HepG2 (cell line): Measurements from ENCODE around the gene LRRC37A. TPM values are rescaled to one million over a fixed set of nuclear protein-coding genes. Genes with fewer than 3 reads are reported as not detected.

Source experiments
- ASH2L ChIP-seq: fragments of 300-600, 200-600 bp; sonication (generic); IDR thresholded peaks from 2 replicates; pipeline ENCODE4 v1.7.0; 2017; ENCODE audit warnings: low read depth, mild to moderate bottlenecking, moderate library complexity, mixed read lengths, low read length; ENCODE audit not compliant: insufficient read length
- BRCA1 ChIP-seq: sonication (generic); formaldehyde crosslinking; IDR thresholded peaks from 2 replicates; pipeline ENCODE4 v1.4.0; 2020; ENCODE audit warnings: missing genetic modification reagents
- BRD4 ChIP-seq: sonication (generic); formaldehyde crosslinking; IDR thresholded peaks from 2 replicates; pipeline ENCODE4 v1.4.0; 2020; ENCODE audit warnings: missing genetic modification reagents
- CHCHD3 ChIP-seq: sonication (generic); formaldehyde crosslinking; IDR thresholded peaks from 2 replicates; pipeline ENCODE4 v1.8.0; 2022; ENCODE audit warnings: mild to moderate bottlenecking, missing genetic modification reagents, moderate library complexity
- CTCF ChIP-seq: sonication (generic); formaldehyde crosslinking; IDR thresholded peaks from 2 replicates; pipeline ENCODE4 v1.5.0; 2020; ENCODE audit warnings: mild to moderate bottlenecking, missing genetic modification reagents, moderate library complexity
- ELF1 ChIP-seq: sonication (generic); formaldehyde crosslinking; IDR thresholded peaks from 2 replicates; pipeline ENCODE4 v1.4.0; 2020; ENCODE audit warnings: missing genetic modification reagents
- FOXC1 ChIP-seq: sonication (generic); formaldehyde crosslinking; IDR thresholded peaks from 2 replicates; pipeline ENCODE4 v1.8.0; 2022; ENCODE audit warnings: mild to moderate bottlenecking, missing genetic modification reagents, borderline replicate concordance
- GATA4 ChIP-seq: sonication (generic); IDR thresholded peaks from 2 replicates; pipeline ENCODE4 v1.6.1; 2016; ENCODE audit warnings: antibody characterized with exemption, low read depth, borderline replicate concordance
- HDAC1 ChIP-seq: sonication (generic); formaldehyde crosslinking; IDR thresholded peaks from 2 replicates; pipeline ENCODE4 v1.5.1; 2020; ENCODE audit warnings: mild to moderate bottlenecking, missing genetic modification reagents
- KAT8 ChIP-seq: IDR thresholded peaks from 2 replicates; pipeline ENCODE4 v1.6.1; 2016; ENCODE audit warnings: missing genetic modification reagents, missing compliant biosample characterization
- LCORL ChIP-seq, 2 experiments: fragments of 450-650 bp in 1 of 2; sonication (generic) in 1 of 2; formaldehyde crosslinking in 1 of 2; IDR thresholded peaks; 2 replicates each; pipeline versions ENCODE4 v1.5.0 to v1.6.1; 2017 to 2020; ENCODE audit warnings: antibody characterized with exemption in 1 of 2, missing genetic modification reagents in 1 of 2
- MZF1 ChIP-seq: sonication (generic); formaldehyde crosslinking; IDR thresholded peaks from 2 replicates; pipeline ENCODE4 v1.8.1; 2023; ENCODE audit warnings: mild to moderate bottlenecking, missing genetic modification reagents, borderline replicate concordance
- NAIF1 ChIP-seq: sonication (generic); formaldehyde crosslinking; IDR thresholded peaks from 2 replicates; pipeline ENCODE4 v1.5.0; 2020; ENCODE audit warnings: mild to moderate bottlenecking, missing genetic modification reagents, borderline replicate concordance
- SNAPC2 ChIP-seq: sonication (generic); formaldehyde crosslinking; IDR thresholded peaks from 2 replicates; pipeline ENCODE4 v1.8.1; 2022; ENCODE audit warnings: mild to moderate bottlenecking, missing genetic modification reagents
- SRSF9 ChIP-seq: fragments of 200-400 bp; formaldehyde crosslinking; IDR thresholded peaks from 2 replicates; pipeline ENCODE4 v1.6.1; 2018; ENCODE audit warnings: borderline replicate concordance, mild to moderate bottlenecking, low read depth, low read length; ENCODE audit not compliant: insufficient read depth, poor library complexity, severe bottlenecking
- ZNF331 ChIP-seq: sonication (generic); formaldehyde crosslinking; IDR thresholded peaks from 2 replicates; pipeline ENCODE4 v1.4.0; 2020; ENCODE audit warnings: missing genetic modification reagents
- ZNF484 ChIP-seq: sonication (generic); formaldehyde crosslinking; IDR thresholded peaks from 2 replicates; pipeline ENCODE4 v1.5.1; 2020; ENCODE audit warnings: mild to moderate bottlenecking, low read depth, missing genetic modification reagents, borderline replicate concordance
- ZNF501 ChIP-seq: sonication (generic); formaldehyde crosslinking; IDR thresholded peaks from 2 replicates; pipeline ENCODE4 v1.5.1; 2020; ENCODE audit warnings: mild to moderate bottlenecking, moderate library complexity, missing genetic modification reagents
- ZNF674 ChIP-seq: sonication (generic); formaldehyde crosslinking; IDR thresholded peaks from 2 replicates; pipeline ENCODE4 v1.5.0; 2020; ENCODE audit warnings: low read depth, mild to moderate bottlenecking, missing genetic modification reagents
- ZNF777 ChIP-seq: sonication (generic); formaldehyde crosslinking; IDR thresholded peaks from 2 replicates; pipeline ENCODE4 v1.4.0; 2020; ENCODE audit warnings: missing genetic modification reagents
- ZNF792 ChIP-seq: IDR thresholded peaks from 2 replicates; pipeline ENCODE4 v1.6.1; 2016
- polyA plus RNA-seq, 8 experiments: library from polyadenylated mRNA; depleted of rRNA in 3 of 8; stranded (reverse) in 7 of 8; unstranded in 1 of 8; fragments of >200 nt; fragmentation: Illumina TruSeq in 4 of 8; extraction: Trizol in 4 of 8; gene quantifications; 2 replicates each; pipeline versions ENCODE4 v1.2.1 to v1.2.3, GENCODE V29; 2011 to 2016; ENCODE audit warnings: low read depth in 4 of 8, missing spikeins in 1 of 8, mixed read lengths in 1 of 8; ENCODE audit not compliant: insufficient read depth in 1 of 8
- total RNA-seq, 5 experiments: library from RNA; depleted of rRNA; stranded (reverse); fragments of >200 nt; fragmentation: Illumina TruSeq; extraction: Trizol; gene quantifications; 2 replicates each; pipeline ENCODE4 v1.2.3, GENCODE V29; 2016; ENCODE audit warnings: low read depth in 1 of 5
- TF ChIP-seq, protein P1 (sequence below): sonication (generic); formaldehyde crosslinking; IDR thresholded peaks from 2 replicates; pipeline ENCODE4 v1.4.0; 2020; ENCODE audit warnings: missing genetic modification reagents, mild to moderate bottlenecking, borderline replicate concordance
- TF ChIP-seq, protein P2 (sequence below): sonication (generic); formaldehyde crosslinking; IDR thresholded peaks from 2 replicates; pipeline ENCODE4 v1.8.0; 2022; ENCODE audit warnings: missing genetic modification reagents, mild to moderate bottlenecking, borderline replicate concordance

The LRRC37A gene
- total and polyA plus RNA-seq, 2 of the 13 experiments (the other 11 are each of a cell fraction or from before 2014, with no cell fraction given) = 0.97 to 1.3 TPM

DNA sequence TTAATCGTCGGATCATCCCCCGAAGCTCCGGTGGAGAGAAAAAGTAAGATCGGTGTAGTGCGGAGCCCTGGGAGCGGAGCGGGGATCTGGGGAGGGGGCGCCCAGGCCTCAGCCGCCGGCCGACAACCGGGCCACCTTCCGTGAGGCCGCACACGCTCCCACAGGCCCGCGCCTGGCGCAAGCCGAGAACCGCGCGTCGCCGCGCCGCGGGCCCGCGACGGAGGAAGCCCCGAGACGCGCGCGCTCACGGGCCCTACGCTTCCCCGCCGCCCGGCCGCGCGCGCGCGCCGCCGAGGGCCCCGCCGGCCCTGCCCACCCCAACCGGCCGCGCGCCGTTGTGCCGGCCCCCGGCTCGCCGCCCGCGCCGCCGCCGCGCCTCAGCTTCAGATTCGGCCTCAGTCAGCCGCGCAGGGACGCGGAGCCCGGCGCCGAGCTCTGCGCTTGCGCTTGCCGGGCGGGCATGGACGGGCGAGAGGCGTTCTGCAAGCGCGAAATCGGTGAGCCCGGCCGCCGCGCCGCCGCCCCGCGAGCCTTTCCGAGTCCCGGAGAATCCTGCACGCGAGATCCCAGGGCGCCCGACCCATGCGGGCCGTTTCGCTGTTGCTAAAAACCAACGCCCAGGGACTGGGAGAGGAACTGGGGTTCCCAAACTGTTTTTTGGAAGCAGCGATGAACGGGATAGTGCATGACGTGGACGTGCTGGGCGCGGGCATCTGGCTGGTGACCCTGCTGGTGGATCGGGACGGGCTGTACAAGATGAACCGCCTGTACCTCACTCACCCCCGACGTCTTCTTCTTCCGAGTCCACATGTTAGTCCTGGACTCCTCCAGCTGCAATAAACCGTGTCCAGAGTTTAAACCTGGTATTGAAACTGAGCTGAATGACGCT lies 28.0 kb upstream of the LRRC37A start (continued):
- TF ChIP-seq BRCA1 (CRISPR knock-in tag) (no peak), BRD4 (CRISPR knock-in tag) (0 out of 2 replicates have a peak, but pooled peaks have one; percentile 29), HDAC1 (CRISPR knock-in tag) (peak; percentile 45; the same call in 1 of the 2 replicates), SRSF9 (no peak), GATA4 (no peak), ELF1 (0 out of 2 replicates have a peak, but pooled peaks have one; percentile 24), ZNF777 (CRISPR knock-in tag) (peak; percentile 99), LCORL (IDR thresholded peaks at IDR 0.05) (no peak), LCORL (CRISPR knock-in tag; IDR thresholded peaks at IDR 0.05) (peak; percentile 78), ZNF792 (CRISPR knock-in tag) (0 out of 2 replicates have a peak, but pooled peaks have one; percentile 24), ZNF484 (0 out of 2 replicates have a peak, but pooled peaks have one; percentile 4), ASH2L (peak; percentile 57), CHCHD3 (CRISPR knock-in tag) (no peak; the same call in 1 of the 2 replicates), NAIF1 (CRISPR knock-in tag) (no peak), ZNF674 (peak; percentile 92; the same call in 1 of the 2 replicates), ZNF331 (peak; percentile 50), SNAPC2 (CRISPR knock-in tag) (0 out of 2 replicates have a peak, but pooled peaks have one; percentile 28), CTCF (no peak; the same call in 1 of the 2 replicates), MZF1 (0 out of 2 replicates have a peak, but pooled peaks have one; percentile 63), FOXC1 (CRISPR knock-in tag) (peak; percentile 91), ZNF501 (CRISPR knock-in tag) (0 out of 2 replicates have a peak, but pooled peaks have one; percentile 7), KAT8 (CRISPR knock-in tag) (0 out of 2 replicates have a peak, but pooled peaks have one; percentile 29)
- TF ChIP-seq, protein P1, sequence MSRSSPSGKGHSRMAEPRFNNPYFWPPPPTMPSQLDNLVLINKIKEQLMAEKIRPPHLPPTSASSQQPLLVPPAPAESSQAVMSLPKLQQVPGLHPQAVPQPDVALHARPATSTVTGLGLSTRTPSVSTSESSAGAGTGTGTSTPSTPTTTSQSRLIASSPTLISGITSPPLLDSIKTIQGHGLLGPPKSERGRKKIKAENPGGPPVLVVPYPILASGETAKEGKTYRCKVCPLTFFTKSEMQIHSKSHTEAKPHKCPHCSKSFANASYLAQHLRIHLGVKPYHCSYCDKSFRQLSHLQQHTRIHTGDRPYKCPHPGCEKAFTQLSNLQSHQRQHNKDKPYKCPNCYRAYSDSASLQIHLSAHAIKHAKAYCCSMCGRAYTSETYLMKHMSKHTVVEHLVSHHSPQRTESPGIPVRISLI (CRISPR knock-in tag) = no peak
- TF ChIP-seq, protein P2, sequence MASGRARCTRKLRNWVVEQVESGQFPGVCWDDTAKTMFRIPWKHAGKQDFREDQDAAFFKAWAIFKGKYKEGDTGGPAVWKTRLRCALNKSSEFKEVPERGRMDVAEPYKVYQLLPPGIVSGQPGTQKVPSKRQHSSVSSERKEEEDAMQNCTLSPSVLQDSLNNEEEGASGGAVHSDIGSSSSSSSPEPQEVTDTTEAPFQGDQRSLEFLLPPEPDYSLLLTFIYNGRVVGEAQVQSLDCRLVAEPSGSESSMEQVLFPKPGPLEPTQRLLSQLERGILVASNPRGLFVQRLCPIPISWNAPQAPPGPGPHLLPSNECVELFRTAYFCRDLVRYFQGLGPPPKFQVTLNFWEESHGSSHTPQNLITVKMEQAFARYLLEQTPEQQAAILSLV (CRISPR knock-in tag) = peak; percentile 62; the same call in 1 of the 2 replicates
